GM20000 (cell line): ENCODE data around the gene CHD5.

Source experiments
- DNase-seq: peaks from one replicate; pipeline ENCODE4 v3.0.0; 2012; ENCODE audit warnings: low spot score
- CTCF ChIP-seq: IDR thresholded peaks from 2 replicates; pipeline ENCODE4 v1.5.1; 2012; ENCODE audit warnings: mild to moderate bottlenecking, control low read depth; ENCODE audit errors: extremely low read depth, missing control alignments

The CHD5 gene

GRCh38 chr1:6100861-6101783, 79.0 kb downstream of the CHD5 start:
- TF ChIP-seq CTCF: no peak
- no peak for DNase-seq

GRCh38 chr1:6099787-6100765, 80.0 kb downstream of the CHD5 start:
- TF ChIP-seq CTCF: no peak
- no peak for DNase-seq

GRCh38 chr1:6099297-6099696, 80.8 kb downstream of the CHD5 start:
- no peak for TF ChIP-seq CTCF
- DNase-seq: no peak

- no peak for DNase-seq
- TF ChIP-seq CTCF: no peak
Observed at GRCh38 chr1:6098303-6099215, 81.6 kb downstream of the CHD5 start.

- DNase-seq: no peak
- no peak for TF ChIP-seq CTCF
Observed at GRCh38 chr1:6097824-6098223, 82.3 kb downstream of the CHD5 start.

- no peak for DNase-seq
- TF ChIP-seq CTCF: no peak
Observed at GRCh38 chr1:6097117-6097595, 83.0 kb downstream of the CHD5 start.
